ENCODE data around the gene RANBP6.

The RANBP6 gene

DNA sequence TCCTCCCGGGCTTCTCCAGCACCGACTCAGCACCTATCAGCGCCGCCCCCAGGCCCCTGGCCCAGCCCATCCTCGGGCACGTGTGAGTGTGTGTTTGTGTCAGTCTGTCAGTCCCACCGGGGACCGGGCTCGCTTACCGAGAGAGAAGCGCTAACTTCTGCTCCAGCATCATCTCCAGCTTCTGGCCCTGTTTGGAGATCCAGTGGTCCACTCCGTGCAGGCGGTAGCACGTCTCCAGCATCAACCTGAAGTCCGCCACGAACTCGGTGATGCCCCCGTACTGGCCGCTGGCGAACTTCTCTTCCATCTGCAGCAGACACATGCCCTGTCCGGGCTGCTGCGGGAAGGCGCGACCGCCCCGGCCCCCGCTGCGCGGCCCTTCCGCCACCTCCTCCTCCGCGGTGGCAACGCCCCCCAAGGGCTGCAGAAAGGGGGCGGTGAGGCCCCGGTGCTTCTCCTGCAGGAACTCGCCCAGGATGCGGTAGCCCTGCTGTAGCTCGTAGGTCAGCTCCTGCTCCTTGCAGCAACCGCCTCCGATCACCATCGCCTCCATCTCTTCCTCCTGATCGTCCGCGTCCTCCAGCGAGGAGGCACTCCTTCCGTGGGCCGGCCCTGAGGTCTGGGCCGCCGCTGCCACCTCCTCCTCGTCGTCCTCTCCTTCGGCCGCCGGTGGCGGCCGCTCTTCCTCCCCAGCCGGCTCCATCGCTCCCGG is 8.2 kb downstream of the RANBP6 start:
- peak; percentile 96 for DNase-seq

DNA sequence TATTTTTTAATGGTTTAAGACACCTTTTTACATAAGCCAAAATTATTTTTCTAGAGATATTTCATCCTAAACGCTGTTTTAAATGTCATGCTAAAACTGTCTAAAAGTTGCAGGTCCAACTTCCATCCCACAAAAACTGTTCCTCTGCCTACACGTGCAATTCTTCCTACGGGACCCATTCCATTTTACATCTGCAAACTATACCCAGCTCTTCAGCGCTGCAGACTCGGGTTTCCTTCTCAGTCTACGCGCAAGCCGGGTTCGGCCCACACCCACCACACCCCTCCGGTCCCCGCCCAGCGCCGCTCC is 8.7 kb downstream of the RANBP6 start:
- DNase-seq = no peak

- DNase-seq = no peak
These were observed 14.5 kb downstream of the RANBP6 start for GRCh38 chr9:6000955-6001354.

GRCh38 chr9:5999443-6000101 is 15.9 kb downstream of the RANBP6 start:
- DNase-seq = no peak

- DNase-seq = no peak
These were observed 20.9 kb downstream of the RANBP6 start for GRCh38 chr9:5994493-5994892.

DNA sequence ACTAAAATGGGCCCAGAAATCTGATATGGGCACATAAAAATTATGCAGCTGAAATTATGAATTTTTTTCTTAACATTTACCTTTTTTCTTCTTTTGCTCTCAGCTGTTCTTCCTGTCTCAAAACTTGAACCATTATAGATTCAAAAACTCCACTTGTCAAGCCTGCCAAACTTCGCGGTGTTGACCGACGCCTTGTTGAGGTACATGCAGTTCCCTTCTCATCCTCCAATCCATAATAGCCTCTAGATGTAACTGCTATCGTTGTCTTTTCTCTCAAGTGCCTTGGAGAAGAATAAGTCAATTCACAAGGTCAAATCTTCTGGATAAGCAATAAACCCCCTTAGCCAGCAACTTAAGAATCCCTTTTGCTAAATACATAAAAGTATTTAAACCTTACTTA is 27.2 kb downstream of the RANBP6 start:
- DNase-seq = no peak

DNA sequence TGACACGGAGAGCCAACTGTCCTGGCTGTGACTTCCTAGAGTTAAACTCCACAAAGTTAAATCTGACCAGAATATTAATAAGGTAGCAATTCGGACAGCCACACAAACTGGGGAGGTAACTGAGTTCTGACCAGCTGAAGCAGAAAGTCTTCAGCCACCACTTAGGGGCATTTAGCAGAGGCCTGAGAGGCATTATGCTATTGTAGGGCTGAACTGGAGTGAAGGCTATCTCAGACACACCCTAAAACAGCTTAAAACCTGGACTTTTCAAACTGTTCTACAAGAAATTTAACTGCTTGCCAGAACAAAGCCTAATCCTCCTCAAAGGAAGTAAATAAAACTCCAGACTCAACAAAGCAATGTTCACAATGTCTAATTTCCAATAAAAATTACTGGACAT is 32.4 kb downstream of the RANBP6 start:
- no peak for DNase-seq

DNA sequence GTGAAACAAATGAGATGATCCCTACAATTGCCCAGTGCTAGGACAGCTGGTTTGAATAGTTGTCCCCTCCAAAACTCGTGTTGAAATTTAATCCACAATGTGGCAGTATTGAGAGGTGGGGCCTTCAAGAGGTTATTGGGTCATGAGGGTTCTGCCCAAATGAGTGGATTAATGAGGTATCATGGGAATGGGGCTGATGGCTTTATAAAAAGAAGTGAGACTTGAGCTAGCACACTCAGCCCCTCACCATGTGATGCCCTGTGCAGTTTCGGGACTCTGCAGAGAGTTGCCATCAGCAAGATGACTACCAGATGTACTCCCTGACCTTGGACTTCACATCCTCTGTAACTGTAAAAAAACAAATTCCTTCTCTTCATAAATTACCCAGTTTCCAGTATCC is 33.1 kb downstream of the RANBP6 start:
- DNase-seq = no peak

GRCh38 chr9:5978523-5978922 is 36.9 kb downstream of the RANBP6 start:
- no peak for DNase-seq

DNA sequence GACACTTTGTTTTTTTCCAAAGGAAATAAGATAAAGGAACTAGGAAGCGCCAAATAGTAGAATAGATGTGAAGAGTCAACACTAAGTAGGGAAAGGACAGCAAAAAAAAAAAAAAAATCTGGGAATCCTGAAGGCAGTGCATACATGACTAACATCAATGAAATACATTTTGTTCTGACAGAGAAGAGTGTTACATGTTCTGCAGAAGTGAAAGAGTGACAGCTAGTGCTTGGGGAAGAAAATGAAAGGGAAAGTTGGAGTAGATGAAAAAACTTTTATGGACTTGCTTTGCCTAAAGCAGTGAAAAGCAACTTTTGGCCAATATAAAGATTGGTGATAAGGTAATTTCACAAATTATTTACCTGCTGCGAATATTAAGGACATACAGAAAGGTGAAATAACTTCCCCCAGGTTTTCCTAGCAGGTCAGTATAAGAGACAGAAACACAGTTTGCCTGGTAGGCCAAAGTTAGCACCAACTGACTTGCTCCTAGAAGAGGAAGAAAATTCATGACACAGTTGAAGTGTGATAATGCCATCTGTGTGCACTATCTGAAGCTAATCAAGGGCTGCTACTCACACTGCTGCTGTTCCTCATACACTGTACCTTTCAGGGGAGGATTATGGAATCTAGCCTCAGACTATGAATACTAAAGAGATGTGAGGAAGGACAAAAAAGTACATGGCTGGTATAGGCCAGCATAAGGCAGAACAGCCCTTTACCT is 38.6 kb downstream of the RANBP6 start:
- peak; percentile 6 for DNase-seq

GRCh38 chr9:5971740-5972139 is 43.7 kb downstream of the RANBP6 start:
- peak; percentile 22 for DNase-seq

Data from activated CD4-positive, alpha-beta T cell treated with anti-CD3 and anti-CD28 coated beads, Interleukin-10, Interleukin-2, amounts not matched to agents 100 ng/mL and 50 ng/mL, durations not matched to agents 16 hours and 8 hours (primary cell).